Esophagus squamous epithelium (tissue), 4 donors: ENCODE results near the gene HAPLN3.
A peak's percentile ranks its signal among the peaks of the same experiment; 100 is the strongest.

Experiments used
- POLR2A ChIP-seq, 4 donors: fragments of 450-650 bp; IDR thresholded peaks; one replicate each; pipeline ENCODE4 v1.6.1; 2017; ENCODE audit warnings: antibody characterized with exemption in 4 of 4, mild to moderate bottlenecking in 4 of 4, moderate library complexity in 3 of 4
- TF ChIP-seq, protein P1 (sequence below), 6 experiments: fragments of 450-650 bp in 4 of 6; fragments of 200-600 bp in 2 of 6; sonication (generic) in 2 of 6; IDR thresholded peaks; one replicate each; pipeline ENCODE4 v1.5.1; 2016 to 2019; ENCODE audit warnings: antibody characterized with exemption in 6 of 6, mild to moderate bottlenecking in 4 of 6, moderate library complexity in 4 of 6

DNA sequence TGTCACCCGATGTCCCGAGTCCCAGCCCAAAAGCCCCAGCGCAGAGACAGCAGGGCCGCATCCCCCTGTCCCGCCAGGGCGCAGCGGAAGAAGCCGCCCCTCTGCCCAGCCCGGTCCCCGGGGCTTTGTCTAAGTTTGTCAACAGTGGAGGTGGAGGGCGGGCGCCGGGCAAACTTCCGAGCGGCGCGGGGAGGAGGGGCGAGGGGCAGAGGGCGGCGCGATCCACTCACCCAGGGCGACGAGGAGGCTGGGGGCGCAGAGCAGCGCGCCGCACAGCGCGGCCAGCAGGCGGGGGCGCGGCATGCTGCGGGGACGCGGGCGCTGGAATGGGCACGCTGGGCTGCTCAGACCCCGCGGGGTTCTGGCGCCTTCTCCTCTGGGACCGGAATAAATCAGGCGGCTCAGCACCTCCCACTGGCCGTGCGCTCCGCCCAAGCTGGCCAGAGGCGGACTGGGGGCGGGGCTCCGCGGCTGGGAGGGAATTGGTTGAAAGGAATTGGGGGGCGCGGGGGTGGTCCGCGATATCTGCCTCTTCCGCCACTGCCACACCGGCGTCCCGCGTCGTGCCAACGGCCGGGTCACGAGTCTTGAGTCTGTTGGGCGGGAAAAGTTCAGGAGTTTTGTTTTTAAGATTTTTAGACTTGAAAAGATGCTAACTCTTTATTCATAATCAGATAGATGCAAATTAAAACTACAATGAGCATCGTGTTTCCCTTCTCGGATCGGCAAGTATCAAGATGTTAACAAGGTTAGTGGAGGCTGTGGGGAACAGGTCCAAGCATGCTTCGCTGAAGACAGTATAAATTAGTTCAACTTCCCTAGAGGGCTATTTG, 17.9 kb upstream of the HAPLN3 start, which contains the start of gene MFGE8:
- TF ChIP-seq, protein P1, sequence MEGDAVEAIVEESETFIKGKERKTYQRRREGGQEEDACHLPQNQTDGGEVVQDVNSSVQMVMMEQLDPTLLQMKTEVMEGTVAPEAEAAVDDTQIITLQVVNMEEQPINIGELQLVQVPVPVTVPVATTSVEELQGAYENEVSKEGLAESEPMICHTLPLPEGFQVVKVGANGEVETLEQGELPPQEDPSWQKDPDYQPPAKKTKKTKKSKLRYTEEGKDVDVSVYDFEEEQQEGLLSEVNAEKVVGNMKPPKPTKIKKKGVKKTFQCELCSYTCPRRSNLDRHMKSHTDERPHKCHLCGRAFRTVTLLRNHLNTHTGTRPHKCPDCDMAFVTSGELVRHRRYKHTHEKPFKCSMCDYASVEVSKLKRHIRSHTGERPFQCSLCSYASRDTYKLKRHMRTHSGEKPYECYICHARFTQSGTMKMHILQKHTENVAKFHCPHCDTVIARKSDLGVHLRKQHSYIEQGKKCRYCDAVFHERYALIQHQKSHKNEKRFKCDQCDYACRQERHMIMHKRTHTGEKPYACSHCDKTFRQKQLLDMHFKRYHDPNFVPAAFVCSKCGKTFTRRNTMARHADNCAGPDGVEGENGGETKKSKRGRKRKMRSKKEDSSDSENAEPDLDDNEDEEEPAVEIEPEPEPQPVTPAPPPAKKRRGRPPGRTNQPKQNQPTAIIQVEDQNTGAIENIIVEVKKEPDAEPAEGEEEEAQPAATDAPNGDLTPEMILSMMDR (IDR thresholded peaks at IDR 0.05): peak in 1 of 6 experiments; percentile 3
- peak in 2 of 4 donors; percentile 77 to 79 for TF ChIP-seq POLR2A (IDR thresholded peaks at IDR 0.05)
